Measurements from ENCODE around the gene CARD11. TPM values are rescaled to one million over a fixed set of nuclear protein-coding genes. Genes with fewer than 3 reads are reported as not detected.

Gene CARD11
- total and polyA plus RNA-seq, 2 of the 4 experiments (the other 2 are of a cell fraction) = 0.18 to 0.26 TPM

DNA sequence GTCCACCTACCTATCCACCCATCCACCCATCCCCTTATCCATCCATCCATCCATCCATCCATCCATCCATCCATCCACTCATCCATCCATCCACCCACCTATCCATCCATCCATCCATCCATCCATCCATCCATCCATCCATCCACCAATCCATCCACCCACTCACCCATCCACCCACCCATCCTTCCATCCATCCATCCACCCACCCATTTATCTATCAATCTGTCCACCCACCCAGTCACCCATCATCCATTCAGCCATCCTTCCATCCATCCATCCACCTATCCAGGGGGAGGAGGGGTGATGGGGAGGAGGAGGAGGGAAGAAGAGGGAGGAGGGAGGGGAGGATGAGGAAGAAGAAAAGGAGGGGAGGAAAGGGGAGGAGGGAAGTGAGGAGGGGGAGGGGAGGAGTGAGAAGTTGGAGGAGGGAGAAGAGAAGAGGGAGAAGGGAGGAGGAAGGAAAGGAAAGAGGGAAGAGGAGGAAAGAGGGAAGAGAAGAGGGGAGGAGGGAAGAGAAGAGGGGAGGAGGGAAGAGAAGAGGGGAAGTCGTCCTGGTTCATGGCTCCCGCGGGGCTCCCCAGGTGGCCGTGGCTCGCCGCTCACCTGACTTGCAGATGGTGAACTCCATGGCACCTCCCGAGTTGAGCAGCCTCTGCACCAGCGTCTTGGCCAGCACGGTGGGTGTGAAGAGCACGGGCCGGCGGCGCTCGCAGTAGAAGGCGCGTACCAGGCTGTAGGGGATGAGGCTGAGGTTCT lies 130.8 kb downstream of the CARD11 start:
- no peak overlapping the region for H2BK120ac ChIP-seq (ENCODE audit: low read depth, low read length)
- in situ Hi-C loops (cut with MboI; ENCODE audit: low sequenced_read_pairs) (no loop called here), dilution Hi-C loops (cut with HindIII; ENCODE audit: low sequenced_read_pairs, unreplicated experiment) (no loop called here), intact Hi-C loops (cut with micrococcal nuclease) (no loop called here)
- H3K27ac ChIP-seq (ENCODE audit: insufficient read depth, low read length) = no peak overlapping the region
- no TSS peak for BruUV-seq (replicated peaks)
- H2AFZ ChIP-seq (replicated peaks; ENCODE audit: low read length, poor library complexity) = no peak overlapping the region
- ChIA-PET POLR2A (ENCODE audit: unreplicated experiment) (no interaction called here), CTCF (interaction anchor here (0.8 kb wide), 1 partner anchor 10 kb away, joined by 3 read pairs; no protein-coding TSS in a partner anchor)
- H3K9me1 ChIP-seq (ENCODE audit: insufficient read depth, low read length) = no peaks in the 10 kb centered on the region
- no peak overlapping the region for H3K4me3 ChIP-seq (ENCODE audit: insufficient read depth, low read depth, low read length)
- no peaks in the 10 kb centered on the region for H3K79me1 ChIP-seq (ENCODE audit: low read depth in 1 of 2, low read length in 2 of 2)
- H4K5ac ChIP-seq (ENCODE audit: low read depth, low read length) = no peak overlapping the region
- H3K9ac ChIP-seq (ENCODE audit: low read depth, low read length) = no peak overlapping the region
- H3K4me2 ChIP-seq (ENCODE audit: low read depth, low read length) = no peak overlapping the region
- 89% methylated on average over 10 of the region's 16 CpGs; no CpG with 5 or more reads in 1 of the 2 experiments for WGBS, 2 experiments (ENCODE audit: extremely low coverage in 2 of 2, insufficient read length in 1 of 2)
- H2AK5ac ChIP-seq (ENCODE audit: low read depth, low read length) = no peak overlapping the region
- H3K36me3 ChIP-seq (ENCODE audit: control insufficient read depth, insufficient read depth, low read length) = no peaks in the 10 kb centered on the region
- H3K14ac ChIP-seq (replicated peaks; ENCODE audit: low read depth, low read length) = no peak overlapping the region
- no peak overlapping the region for H2BK15ac ChIP-seq (ENCODE audit: low read depth, low read length)
- no peak overlapping the region for H3K23ac ChIP-seq (ENCODE audit: low read depth, low read length)
- H2BK20ac ChIP-seq (ENCODE audit: low read depth, low read length) = no peak overlapping the region
- H4K8ac ChIP-seq (ENCODE audit: low read depth in 2 of 2, low read length in 2 of 2) = no peak overlapping the region
- no peaks in the 10 kb centered on the region for H3K4me1 ChIP-seq (ENCODE audit: control insufficient read depth, insufficient read depth, low read length)
- no peaks in the 10 kb centered on the region for H4K20me1 ChIP-seq (ENCODE audit: insufficient read depth, low read length)
- peaks cover 2% of the 10 kb centered on the region for H3K27me3 ChIP-seq (ENCODE audit: control insufficient read depth, insufficient read depth, low read length)
- H3K18ac ChIP-seq (ENCODE audit: low read depth, low read length) = no peak overlapping the region
- no peak overlapping the region for H3K4ac ChIP-seq (ENCODE audit: low read depth, low read length)
- TF ChIP-seq MAZ (IDR thresholded peaks at IDR 0.05; ENCODE audit: borderline replicate concordance, low read depth, low read length) (no peak), RCOR1 (IDR thresholded peaks at IDR 0.05; ENCODE audit: insufficient replicate concordance, low read length) (no peak), MXI1 (IDR thresholded peaks at IDR 0.05; ENCODE audit: borderline replicate concordance, low read depth, low read length) (no peak), POLR2A (IDR thresholded peaks at IDR 0.05; ENCODE audit: low read depth, low read length) (no peak), NFE2L2 (IDR thresholded peaks at IDR 0.05; ENCODE audit: low read depth, low read length) (no peak), RAD21 (IDR thresholded peaks at IDR 0.05; ENCODE audit: low read length) (no peak), MAFK (IDR thresholded peaks at IDR 0.05; ENCODE audit: low read depth, low read length) (no peak), FOS (IDR thresholded peaks at IDR 0.05; ENCODE audit: low read depth, low read length) (no peak), CHD1 (IDR thresholded peaks at IDR 0.05; ENCODE audit: low read depth, low read length) (no peak), BHLHE40 (IDR thresholded peaks at IDR 0.05; ENCODE audit: low read depth, low read length) (no peak), RFX5 (IDR thresholded peaks at IDR 0.05; ENCODE audit: low read depth, low read length) (no peak), CEBPB (IDR thresholded peaks at IDR 0.05; ENCODE audit: low read depth, low read length) (no peak), SMC3 (IDR thresholded peaks at IDR 0.05; ENCODE audit: low read depth, low read length) (no peak)
- TF ChIP-seq, protein P1, sequence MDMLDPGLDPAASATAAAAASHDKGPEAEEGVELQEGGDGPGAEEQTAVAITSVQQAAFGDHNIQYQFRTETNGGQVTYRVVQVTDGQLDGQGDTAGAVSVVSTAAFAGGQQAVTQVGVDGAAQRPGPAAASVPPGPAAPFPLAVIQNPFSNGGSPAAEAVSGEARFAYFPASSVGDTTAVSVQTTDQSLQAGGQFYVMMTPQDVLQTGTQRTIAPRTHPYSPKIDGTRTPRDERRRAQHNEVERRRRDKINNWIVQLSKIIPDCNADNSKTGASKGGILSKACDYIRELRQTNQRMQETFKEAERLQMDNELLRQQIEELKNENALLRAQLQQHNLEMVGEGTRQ (IDR thresholded peaks at IDR 0.05; ENCODE audit: low read depth, low read length) = no peak
- TF ChIP-seq, protein P2, sequence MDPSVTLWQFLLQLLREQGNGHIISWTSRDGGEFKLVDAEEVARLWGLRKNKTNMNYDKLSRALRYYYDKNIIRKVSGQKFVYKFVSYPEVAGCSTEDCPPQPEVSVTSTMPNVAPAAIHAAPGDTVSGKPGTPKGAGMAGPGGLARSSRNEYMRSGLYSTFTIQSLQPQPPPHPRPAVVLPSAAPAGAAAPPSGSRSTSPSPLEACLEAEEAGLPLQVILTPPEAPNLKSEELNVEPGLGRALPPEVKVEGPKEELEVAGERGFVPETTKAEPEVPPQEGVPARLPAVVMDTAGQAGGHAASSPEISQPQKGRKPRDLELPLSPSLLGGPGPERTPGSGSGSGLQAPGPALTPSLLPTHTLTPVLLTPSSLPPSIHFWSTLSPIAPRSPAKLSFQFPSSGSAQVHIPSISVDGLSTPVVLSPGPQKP (IDR thresholded peaks at IDR 0.05; ENCODE audit: borderline replicate concordance, low read depth, low read length) = no peak
- H3K9me3 ChIP-seq (ENCODE audit: control insufficient read depth, insufficient read depth, low read length) = no peaks in the 10 kb centered on the region
- DNase-seq (no peak), ATAC-seq (ENCODE audit: low read depth) (no peak)
- H4K91ac ChIP-seq (ENCODE audit: insufficient read depth, low read depth, low read length) = no peak overlapping the region
- H3K56ac ChIP-seq (ENCODE audit: extremely low read depth, insufficient read depth, low read length) = no peak overlapping the region
- no peak overlapping the region for H2BK5ac ChIP-seq (ENCODE audit: low read depth, low read length, poor library complexity, severe bottlenecking)
- H2AK9ac ChIP-seq (replicated peaks; ENCODE audit: low read depth, low read length, poor library complexity) = no peak overlapping the region

All from IMR-90 (cell line).